IMR-90 (cell line): ENCODE results near the gene P3R3URF. TPM values are rescaled to one million over a fixed set of nuclear protein-coding genes. Genes with fewer than 3 reads are reported as not detected.

Experiments used
- ATAC-seq: fragments of 200-7000 bp; cut with Tn5 transposase; 2 replicates; pipeline ENCODE4 v1.9.1; 2020; ENCODE audit warnings: low read depth, mild to moderate bottlenecking, moderate library complexity
- BruUV-seq: library from RNA; stranded (reverse); fragments of 400-500 nt; replicated peaks from 2 replicates; lab custom pipeline; 2021; lab: Mats Ljungman, UMichigan
- CTCF ChIA-PET: fragments of 300-600 bp; formaldehyde crosslinking; extraction: SDS; loops from one replicate; lab custom pipeline; 2021; ENCODE audit warnings: antibody characterized with exemption; lab: Yijun Ruan, JAX
- POLR2A ChIA-PET: fragments of 300-600 bp; sonication (Branson Sonifier 250); formaldehyde crosslinking; loops from one replicate; lab custom pipeline; 2022; ENCODE audit warnings: antibody characterized with exemption; ENCODE audit not compliant: unreplicated experiment; lab: Charles Lee
- DNase-seq: peaks from one replicate; pipeline ENCODE4 v3.0.0; 2013
- H2AFZ ChIP-seq: replicated peaks from 2 replicates; pipeline ENCODE3; 2013; ENCODE audit warnings: low read length, mild to moderate bottlenecking; ENCODE audit not compliant: poor library complexity
- H2AK5ac ChIP-seq: 2 replicates; pipeline ENCODE4 v1.6.1; 2013; ENCODE audit warnings: low read depth, low read length, inconsistent platforms
- H2AK9ac ChIP-seq: replicated peaks from 2 replicates; pipeline ENCODE3; 2013; ENCODE audit warnings: mild to moderate bottlenecking, low read depth, low read length, moderate library complexity; ENCODE audit not compliant: poor library complexity
- H2BK120ac ChIP-seq: 2 replicates; pipeline ENCODE4 v1.6.1; 2013; ENCODE audit warnings: low read depth, low read length, inconsistent platforms
- H2BK15ac ChIP-seq: 3 replicates; pipeline ENCODE4 v1.6.1; 2013; ENCODE audit warnings: low read depth, low read length, inconsistent platforms
- H2BK20ac ChIP-seq: 2 replicates; pipeline ENCODE4 v1.6.1; 2013; ENCODE audit warnings: low read depth, mild to moderate bottlenecking, inconsistent platforms, low read length, moderate library complexity
- H2BK5ac ChIP-seq: 2 replicates; pipeline ENCODE4 v1.6.1; 2013; ENCODE audit warnings: mild to moderate bottlenecking, low read depth, low read length, inconsistent platforms; ENCODE audit not compliant: poor library complexity, severe bottlenecking
- H3K14ac ChIP-seq: replicated peaks from 2 replicates; pipeline ENCODE4 v1.6.1; 2013; ENCODE audit warnings: low read depth, low read length, inconsistent platforms
- H3K18ac ChIP-seq: 2 replicates; pipeline ENCODE4 v1.6.1; 2013; ENCODE audit warnings: low read depth, low read length, control low read depth
- H3K23ac ChIP-seq: 2 replicates; pipeline ENCODE4 v1.6.1; 2013; ENCODE audit warnings: low read depth, low read length, inconsistent platforms
- H3K27ac ChIP-seq: 2 replicates; pipeline ENCODE4 v1.5.1; 2013; ENCODE audit warnings: mild to moderate bottlenecking, control low read depth, low read length; ENCODE audit not compliant: insufficient read depth
- H3K27me3 ChIP-seq: 2 replicates; pipeline ENCODE4 v1.6.1; 2013; ENCODE audit warnings: low read length; ENCODE audit not compliant: control insufficient read depth, insufficient read depth
- H3K36me3 ChIP-seq: 2 replicates; pipeline ENCODE4 v1.6.1; 2013; ENCODE audit warnings: low read length, mixed read lengths; ENCODE audit not compliant: control insufficient read depth, insufficient read depth
- H3K4ac ChIP-seq: 2 replicates; pipeline ENCODE4 v1.6.1; 2013; ENCODE audit warnings: low read depth, low read length, inconsistent platforms
- H3K4me1 ChIP-seq: 2 replicates; pipeline ENCODE4 v1.6.1; 2013; ENCODE audit warnings: low read length, mixed read lengths; ENCODE audit not compliant: control insufficient read depth, insufficient read depth
- H3K4me2 ChIP-seq: 2 replicates; pipeline ENCODE4 v1.6.1; 2013; ENCODE audit warnings: low read depth, mild to moderate bottlenecking, control low read depth, low read length, moderate library complexity
- H3K4me3 ChIP-seq: 2 replicates; pipeline ENCODE4 v1.5.1; 2013; ENCODE audit warnings: low read depth, mild to moderate bottlenecking, control low read depth, low read length, moderate library complexity; ENCODE audit not compliant: insufficient read depth
- H3K56ac ChIP-seq: 2 replicates; pipeline ENCODE4 v1.6.1; 2013; ENCODE audit warnings: low read length, inconsistent platforms; ENCODE audit not compliant: insufficient read depth; ENCODE audit errors: extremely low read depth
- H3K79me1 ChIP-seq, 2 experiments: 2 replicates each; pipeline ENCODE4 v1.6.1; 2013; ENCODE audit warnings: low read length in 2 of 2, inconsistent platforms in 1 of 2, low read depth in 1 of 2
- H3K9ac ChIP-seq: 2 replicates; pipeline ENCODE4 v1.6.1; 2013; ENCODE audit warnings: low read depth, low read length, control low read depth
- H3K9me1 ChIP-seq: 2 replicates; pipeline ENCODE4 v1.6.1; 2013; ENCODE audit warnings: low read length, inconsistent platforms; ENCODE audit not compliant: insufficient read depth
- H3K9me3 ChIP-seq: 2 replicates; pipeline ENCODE4 v1.6.1; 2013; ENCODE audit warnings: low read length; ENCODE audit not compliant: control insufficient read depth, insufficient read depth
- H4K20me1 ChIP-seq: 2 replicates; pipeline ENCODE4 v1.6.1; 2013; ENCODE audit warnings: low read length, inconsistent platforms; ENCODE audit not compliant: insufficient read depth
- H4K5ac ChIP-seq: 2 replicates; pipeline ENCODE4 v1.6.1; 2013; ENCODE audit warnings: mild to moderate bottlenecking, low read depth, low read length, control low read depth
- H4K8ac ChIP-seq, 2 experiments: 2 replicates each; pipeline ENCODE4 v1.6.1; 2013; ENCODE audit warnings: low read depth in 2 of 2, low read length in 2 of 2, control low read depth in 1 of 2, inconsistent platforms in 1 of 2
- H4K91ac ChIP-seq: 2 replicates; pipeline ENCODE4 v1.6.1; 2013; ENCODE audit warnings: low read depth, low read length, inconsistent platforms; ENCODE audit not compliant: insufficient read depth
- BHLHE40 ChIP-seq: fragments of 150-350 bp; IDR thresholded peaks from 2 replicates; pipeline ENCODE4 v1.6.1; 2016; ENCODE audit warnings: mild to moderate bottlenecking, low read depth, low read length
- CEBPB ChIP-seq: IDR thresholded peaks from 2 replicates; pipeline ENCODE4 v1.6.1; 2012; ENCODE audit warnings: low read depth, low read length, improper control_type of control experiment
- CHD1 ChIP-seq: IDR thresholded peaks from 2 replicates; pipeline ENCODE4 v1.6.1; 2012; ENCODE audit warnings: low read depth, low read length, improper control_type of control experiment
- ELK1 ChIP-seq: fragments of 150-350 bp; IDR thresholded peaks from 2 replicates; pipeline ENCODE4 v1.6.1; 2016; ENCODE audit warnings: low read depth, mild to moderate bottlenecking, low read length, moderate library complexity, borderline replicate concordance
- FOS ChIP-seq: fragments of 150-350 bp; IDR thresholded peaks from 2 replicates; pipeline ENCODE4 v1.6.1; 2016; ENCODE audit warnings: low read depth, low read length
- MAFK ChIP-seq: IDR thresholded peaks from 2 replicates; pipeline ENCODE4 v1.6.1; 2012; ENCODE audit warnings: low read depth, low read length, improper control_type of control experiment
- MXI1 ChIP-seq: IDR thresholded peaks from 2 replicates; pipeline ENCODE4 v1.6.1; 2012; ENCODE audit warnings: low read depth, mild to moderate bottlenecking, low read length, moderate library complexity, borderline replicate concordance
- POLR2A ChIP-seq: IDR thresholded peaks from 2 replicates; pipeline ENCODE4 v1.6.1; 2012; ENCODE audit warnings: mild to moderate bottlenecking, low read depth, low read length
- RAD21 ChIP-seq: IDR thresholded peaks from 2 replicates; pipeline ENCODE4 v1.6.1; 2012; ENCODE audit warnings: low read length, improper control_type of control experiment
- RCOR1 ChIP-seq: IDR thresholded peaks from 2 replicates; pipeline ENCODE4 v1.6.1; 2012; ENCODE audit warnings: mild to moderate bottlenecking, low read length, improper control_type of control experiment; ENCODE audit not compliant: insufficient replicate concordance
- RFX5 ChIP-seq: IDR thresholded peaks from 2 replicates; pipeline ENCODE4 v1.8.0; 2012; ENCODE audit warnings: low read depth, mild to moderate bottlenecking, low read length, moderate library complexity
- USF2 ChIP-seq: fragments of 150-350 bp; IDR thresholded peaks from 2 replicates; pipeline ENCODE4 v1.6.1; 2017; ENCODE audit warnings: mild to moderate bottlenecking, antibody characterized with exemption, low read length, low read depth
- WGBS, 2 experiments: methylation state at CpG; one replicate each; pipeline versions ENCODE4 v1.1.5 to v1.1.7; 2013; ENCODE audit warnings: missing lambda C conversion rate in 2 of 2; ENCODE audit not compliant: insufficient read length in 1 of 2; ENCODE audit errors: extremely low coverage in 2 of 2; 5-methylcytosine and 5-hydroxymethylcytosine counted together
- dilution Hi-C: fragments of 300-500 bp; cut with HindIII; formaldehyde crosslinking; loops from one replicate; pipeline ENCODE4 v1.14.3; 2018; ENCODE audit warnings: low sequenced_read_pairs; ENCODE audit not compliant: unreplicated experiment
- in situ Hi-C: fragments of 300-500 bp; cut with MboI; formaldehyde crosslinking; loops from 3 replicates; pipeline ENCODE4 v1.14.3; 2019; ENCODE audit warnings: low sequenced_read_pairs, inconsistent platforms, mixed read lengths
- intact Hi-C: fragments of 100-400 bp; cut with micrococcal nuclease; formaldehyde crosslinking; loops from 2 replicates; pipeline ENCODE4 v1.10.0; 2022
- polyA plus RNA-seq, 3 experiments: library from polyadenylated mRNA; depleted of rRNA; stranded (reverse); fragments of >200 nt; gene quantifications; 2 replicates each; pipeline ENCODE4 v1.2.3, GENCODE V29; 2012; ENCODE audit warnings: low replicate concordance in 1 of 3
- total RNA-seq: library from RNA; depleted of rRNA; stranded (reverse); fragments of >200 nt; gene quantifications from 2 replicates; pipeline ENCODE4 v1.2.3, GENCODE V29; 2012

Gene P3R3URF
- total and polyA plus RNA-seq, 2 of the 4 experiments (the other 2 are of a cell fraction): not detected

GRCh38 chr1:46148318-46148717, 28.0 kb downstream of the P3R3URF start:
- no peak overlapping the region for H3K23ac ChIP-seq
- H2BK15ac ChIP-seq: no peak overlapping the region
- ChIA-PET POLR2A (no interaction called here), CTCF (no interaction called here)
- H3K18ac ChIP-seq: no peak overlapping the region
- H3K27ac ChIP-seq: no peak overlapping the region
- H4K91ac ChIP-seq: no peak overlapping the region
- no peak for DNase-seq
- no peak overlapping the region for H3K9ac ChIP-seq
- no peak overlapping the region for H2AK9ac ChIP-seq
- H3K27me3 ChIP-seq: peaks cover 2% of the 10 kb centered on the region
- no peak overlapping the region for H3K4ac ChIP-seq
- no peaks in the 10 kb centered on the region for H3K9me1 ChIP-seq
- no peak overlapping the region for H2AK5ac ChIP-seq
- no peak overlapping the region for H2BK120ac ChIP-seq
- H2BK20ac ChIP-seq: no peak overlapping the region
- TF ChIP-seq CHD1 (no peak), POLR2A (no peak), USF2 (no peak), ELK1 (no peak), RAD21 (no peak), RCOR1 (no peak), BHLHE40 (no peak), MXI1 (no peak), MAFK (no peak), FOS (no peak), RFX5 (no peak), CEBPB (no peak)
- no peaks in the 10 kb centered on the region for H3K9me3 ChIP-seq
- H4K8ac ChIP-seq: no peak overlapping the region
- H4K5ac ChIP-seq: no peak overlapping the region
- in situ Hi-C loops: no loop called here
- no TSS peak for BruUV-seq
- no peak overlapping the region for H3K56ac ChIP-seq
- intact Hi-C loops: no loop called here
- H3K4me3 ChIP-seq: no peak overlapping the region
- no peak overlapping the region for H2BK5ac ChIP-seq
- H3K14ac ChIP-seq: no peak overlapping the region
- H3K4me1 ChIP-seq: no peaks in the 10 kb centered on the region; the same call in 1 of the 2 replicates
- H3K4me2 ChIP-seq: no peak overlapping the region
- no peaks in the 10 kb centered on the region for H3K79me1 ChIP-seq
- dilution Hi-C loops: no loop called here
- WGBS, 2 experiments: no CpG with 5 or more reads among the region's 2 CpGs
- no peak for ATAC-seq
- H2AFZ ChIP-seq: no peak overlapping the region
- no peaks in the 10 kb centered on the region for H3K36me3 ChIP-seq
- H4K20me1 ChIP-seq: no peaks in the 10 kb centered on the region
